Hematopoietic multipotent progenitor cell (in vitro differentiated cells): ENCODE measurements around the gene SFTA2. TPM values are rescaled to one million over a fixed set of nuclear protein-coding genes. Genes with fewer than 3 reads are reported as not detected.
"Not testable (repeated sequence)": the region's sequence is repeated elsewhere in the genome, so short reads cannot be mapped to it uniquely, and the experiment has no call there.

Experiments used
- DNase-seq, 3 donors: peaks; one replicate each; pipeline ENCODE4 v3.0.0-alpha.2; 2011 to 2015; ENCODE audit warnings: low read depth in 2 of 3, low spot score in 2 of 3
- total RNA-seq: library from RNA; depleted of rRNA; stranded (reverse); fragments of >200 nt; gene quantifications from one replicate; pipeline ENCODE4 v1.2.3, GENCODE V29; 2012

SFTA2 gene
- total RNA-seq, 1 donor, result not detected

GRCh38 chr6:30914076-30914853, 17.7 kb downstream of the SFTA2 start, which contains the start of gene VARS2:
VARS2 (plus strand) TSS chr6:30914238; CDS start chr6:30914837, 599 bp downstream.
- DNase-seq, result peak; percentile 82 to 87 (median 86)

DNA sequence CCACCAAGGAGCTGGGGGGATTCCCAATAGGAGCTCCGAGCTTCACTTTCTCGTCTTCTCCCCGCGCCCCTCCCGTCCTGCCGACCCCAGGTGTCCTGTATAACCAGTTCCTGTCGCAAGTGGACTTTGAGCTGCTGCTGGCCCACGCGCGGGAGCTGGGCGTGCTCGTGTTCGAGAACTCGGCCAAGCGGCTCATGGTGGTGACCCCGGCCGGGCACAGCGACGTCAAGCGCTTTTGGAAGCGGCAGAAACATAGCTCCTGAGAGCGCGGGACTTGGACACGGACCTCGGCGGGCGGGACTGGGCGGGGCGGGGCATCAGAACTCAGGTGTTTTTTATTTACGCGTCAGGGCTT, 18.3 kb downstream of the SFTA2 start:
- peak in 1 of 3 donors; percentile 29 for DNase-seq

- no peak for DNase-seq
Observed at GRCh38 chr6:30912746-30913520, 19.0 kb downstream of the SFTA2 start.

DNA sequence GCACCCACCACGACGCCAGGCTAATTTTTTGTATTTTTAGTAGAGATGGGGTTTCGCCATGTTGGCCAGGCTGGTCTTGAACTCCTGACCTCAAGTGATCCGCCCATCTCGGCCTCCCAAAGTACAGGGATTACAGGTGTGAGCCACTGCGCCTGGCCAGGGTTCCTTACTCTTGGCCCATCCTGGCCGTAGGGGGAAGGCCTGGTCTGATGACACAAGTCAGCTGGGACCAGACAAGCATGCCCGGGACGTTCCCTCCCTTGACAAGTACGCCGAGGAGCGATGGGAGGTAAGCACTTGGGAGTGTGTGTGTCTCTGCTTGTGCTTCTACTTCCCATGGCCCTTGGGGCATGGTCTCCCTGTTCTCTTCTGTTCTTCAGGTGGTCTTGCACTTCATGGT, 21.5 kb downstream of the SFTA2 start:
- DNase-seq, result not testable (repeated sequence)

DNA sequence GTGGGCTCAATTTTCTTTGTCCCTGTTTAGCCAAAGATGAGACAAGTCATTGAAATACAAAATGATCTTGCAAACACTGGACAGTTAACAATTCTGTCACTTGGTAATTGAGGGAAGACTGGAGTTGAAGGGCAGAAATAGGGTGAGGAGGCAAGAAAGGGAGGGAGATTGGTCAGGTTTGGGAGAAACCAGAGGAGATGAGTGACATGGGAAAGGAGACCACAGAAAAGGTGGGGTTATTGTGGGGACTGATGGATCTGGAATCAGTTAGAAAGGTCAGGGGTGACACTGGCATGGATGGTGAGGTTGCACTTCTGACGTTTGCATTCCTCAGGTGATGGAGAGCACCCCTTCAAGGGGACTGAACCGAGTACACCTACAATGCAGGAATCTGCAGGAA, 23.3 kb downstream of the SFTA2 start:
- DNase-seq, result no peak

GRCh38 chr6:30907758-30908591, 24.0 kb downstream of the SFTA2 start, which contains the start of gene GTF2H4:
GTF2H4 (plus strand) TSS chr6:30908207.
- peak; percentile 81 to 98 (median 95) for DNase-seq

DNA sequence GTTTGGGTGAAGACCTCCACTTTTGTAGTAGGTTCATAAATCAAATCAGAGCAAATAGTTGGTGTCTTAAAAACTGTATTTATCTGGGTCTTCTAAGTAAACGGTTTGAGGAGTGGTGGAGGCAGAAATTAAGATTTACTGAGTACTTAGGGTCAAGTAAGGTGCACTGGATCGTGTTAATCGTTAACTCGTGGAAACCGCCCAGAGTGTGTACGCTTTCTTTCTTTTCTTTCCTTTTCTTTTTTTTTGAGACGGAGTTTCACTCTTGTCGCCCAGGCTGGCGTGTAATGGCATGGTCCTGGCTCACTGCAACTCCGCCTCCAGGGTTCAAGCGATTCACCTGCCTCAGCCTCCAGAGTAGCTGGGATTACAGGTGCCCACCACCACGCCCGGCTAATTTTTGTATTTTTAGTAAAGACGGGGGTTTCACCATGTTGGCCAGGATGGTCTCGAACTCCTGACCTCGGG, 24.6 kb downstream of the SFTA2 start:
- not testable (repeated sequence) for DNase-seq

- DNase-seq, result no peak
Observed at GRCh38 chr6:30903236-30903635, 28.7 kb downstream of the SFTA2 start.

- DNase-seq, result no peak
Observed at GRCh38 chr6:30902709-30903108, 29.3 kb downstream of the SFTA2 start.

GRCh38 chr6:30902196-30902595, 29.8 kb downstream of the SFTA2 start:
- DNase-seq, result not testable (repeated sequence)

DNA sequence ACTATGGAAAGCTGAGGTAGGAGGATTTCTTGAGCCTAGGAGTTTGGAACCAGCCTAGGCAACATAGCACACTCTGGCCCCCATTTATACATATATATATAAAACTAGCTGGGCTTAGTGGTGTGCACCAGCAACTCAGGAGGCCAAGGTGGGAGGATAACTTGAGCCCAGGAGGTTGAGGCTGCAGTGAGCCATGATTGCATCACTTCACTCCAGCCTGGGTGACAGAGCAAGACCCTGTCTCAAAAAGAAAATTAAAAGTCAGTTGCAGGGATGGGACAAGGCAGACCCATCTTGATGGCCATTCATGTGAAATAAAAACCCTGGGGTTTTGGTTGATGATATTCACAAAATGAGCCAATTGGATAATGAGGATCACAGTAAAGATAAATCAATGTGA, 30.5 kb downstream of the SFTA2 start:
- no peak for DNase-seq

DNA sequence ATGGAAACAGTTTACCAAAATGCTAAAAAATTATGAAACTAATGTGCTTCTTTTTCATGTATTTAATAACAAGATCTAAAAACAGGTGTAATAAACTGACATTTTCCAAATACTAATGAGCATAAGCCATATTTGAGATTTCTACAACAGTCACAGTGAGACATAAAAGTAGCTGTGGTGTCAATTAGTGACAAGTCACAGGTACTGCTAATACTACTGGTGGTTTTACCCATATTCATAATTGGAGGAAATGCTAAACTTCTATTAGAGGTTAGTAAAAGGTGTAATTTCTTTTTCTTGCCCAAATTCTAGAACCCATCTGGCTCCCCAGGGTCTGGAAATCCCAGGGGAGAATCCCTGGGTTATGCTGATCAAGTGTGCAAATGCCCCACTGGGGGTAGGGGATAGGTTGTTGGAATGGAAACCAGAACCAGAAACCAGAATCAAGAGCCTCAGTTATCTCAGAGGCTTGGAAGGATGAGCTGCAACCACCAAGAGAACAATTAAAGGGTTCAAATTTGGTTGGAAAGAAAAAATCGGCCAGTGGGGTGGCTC, 31.0 kb downstream of the SFTA2 start:
- no peak for DNase-seq

GRCh38 chr6:30898750-30899360, 33.1 kb downstream of the SFTA2 start:
- DNase-seq, result no peak

- DNase-seq, result no peak
Observed at GRCh38 chr6:30897882-30898281, 34.1 kb downstream of the SFTA2 start.

DNA sequence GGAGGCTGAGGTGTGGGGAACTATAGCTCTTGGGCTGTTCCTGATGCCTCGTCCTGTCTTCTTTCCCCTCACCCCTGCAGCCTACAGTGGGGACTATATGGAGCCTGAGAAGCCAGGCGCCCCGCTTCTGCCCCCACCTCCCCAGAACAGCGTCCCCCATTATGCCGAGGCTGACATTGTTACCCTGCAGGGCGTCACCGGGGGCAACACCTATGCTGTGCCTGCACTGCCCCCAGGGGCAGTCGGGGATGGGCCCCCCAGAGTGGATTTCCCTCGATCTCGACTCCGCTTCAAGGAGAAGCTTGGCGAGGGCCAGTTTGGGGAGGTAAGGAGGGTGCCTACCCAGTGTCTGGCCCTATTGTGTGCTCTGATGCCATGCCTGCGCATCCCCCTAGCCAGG, 35.4 kb downstream of the SFTA2 start:
- DNase-seq, result no peak

DNA sequence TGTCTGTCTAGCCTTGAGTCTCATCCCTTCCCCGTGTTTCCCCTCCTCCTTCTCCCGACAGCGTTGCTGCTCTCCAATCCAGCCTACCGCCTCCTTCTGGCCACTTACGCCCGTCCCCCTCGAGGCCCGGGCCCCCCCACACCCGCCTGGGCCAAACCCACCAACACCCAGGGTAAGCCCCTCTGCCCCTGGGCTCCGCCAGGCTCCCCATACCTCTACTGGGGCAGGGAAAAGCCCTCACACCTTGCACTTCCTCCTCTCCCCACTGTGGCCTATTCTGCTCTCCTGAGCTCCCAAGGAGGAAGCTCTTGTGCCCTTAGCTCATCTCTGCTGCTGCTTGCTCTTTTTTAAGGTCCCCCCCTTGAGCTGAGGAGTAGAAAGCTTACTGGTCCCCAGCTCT, 36.6 kb downstream of the SFTA2 start:
- DNase-seq, result no peak

- no peak for DNase-seq
Observed at GRCh38 chr6:30894935-30895334, 37.0 kb downstream of the SFTA2 start.

DNA sequence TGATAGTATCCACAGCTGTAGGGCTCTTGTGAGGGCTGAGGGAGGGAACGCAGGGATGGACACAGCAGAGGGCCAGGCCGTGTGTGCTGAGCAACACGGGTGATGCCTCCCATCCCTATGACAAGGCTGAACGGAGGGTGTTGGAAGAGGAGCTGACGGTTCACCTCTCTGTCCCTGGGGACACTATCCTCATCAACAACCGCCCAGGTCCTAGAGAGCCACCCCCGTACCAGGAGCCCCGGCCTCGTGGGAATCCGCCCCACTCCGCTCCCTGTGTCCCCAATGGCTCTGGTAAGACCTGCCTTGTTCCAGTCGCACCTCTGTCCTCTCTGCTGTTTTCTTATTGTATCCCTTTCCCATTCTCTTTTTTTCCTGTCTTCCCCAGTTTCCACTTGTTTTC, 37.6 kb downstream of the SFTA2 start:
- no peak for DNase-seq

- no peak for DNase-seq
Observed at GRCh38 chr6:30893666-30894065, 38.3 kb downstream of the SFTA2 start.

GRCh38 chr6:30893001-30893591, 38.9 kb downstream of the SFTA2 start:
- DNase-seq, result no peak
